ENCODE measurements around the gene DNAJC9.
"Not testable (repeated sequence)": the region's sequence is repeated elsewhere in the genome, so short reads cannot be mapped to it uniquely, and the experiment has no call there.

Gene DNAJC9

GRCh38 chr10:73246646-73247508 lies at the start of gene DNAJC9:
TSS of gene DNAJC9 (minus strand) at chr10:73247255. CDS start at chr10:73247189, 66 bp downstream.
- peak; percentile 98 for DNase-seq (ENCODE audit: low spot score)

DNA sequence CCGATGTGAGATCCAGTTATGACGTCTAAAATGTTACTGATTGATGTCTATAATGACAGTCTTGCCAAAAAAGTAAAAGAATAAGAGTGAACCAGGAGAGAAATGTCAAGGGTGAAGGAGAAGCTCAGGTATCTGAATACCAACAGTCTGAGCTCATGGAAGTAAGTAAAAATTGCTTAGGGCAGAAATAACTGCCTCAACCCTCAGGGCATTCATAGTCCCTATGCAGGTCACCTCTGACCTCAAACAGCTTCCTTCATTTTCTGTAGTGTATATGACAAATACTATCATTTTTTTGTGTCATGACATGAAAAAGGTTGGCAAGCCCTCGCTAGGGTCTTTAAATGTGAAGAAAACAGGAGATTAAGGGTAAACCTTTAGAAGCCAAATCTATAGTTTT lies 46.4 kb upstream of the DNAJC9 start:
- no peak for DNase-seq (ENCODE audit: low spot score)

DNA sequence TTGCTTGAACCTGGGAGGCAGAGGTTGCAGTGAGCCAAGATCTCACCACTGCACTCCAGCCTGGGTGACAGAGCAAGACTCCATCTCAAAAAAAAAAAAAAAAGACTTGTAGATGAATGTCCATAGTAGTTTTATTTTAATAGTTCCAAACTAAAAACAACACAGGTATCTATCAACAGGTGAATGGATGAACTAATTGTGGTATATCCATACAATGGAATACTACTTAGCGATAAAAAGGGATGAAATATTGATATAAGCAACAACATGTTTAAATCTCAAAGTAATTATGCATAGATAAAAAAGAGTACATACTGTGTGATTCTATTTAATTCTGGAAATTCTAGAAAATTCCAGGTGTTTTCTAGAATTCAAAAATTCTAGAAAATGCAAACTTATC lies 42.9 kb upstream of the DNAJC9 start:
- DNase-seq (ENCODE audit: low spot score) = no peak

DNA sequence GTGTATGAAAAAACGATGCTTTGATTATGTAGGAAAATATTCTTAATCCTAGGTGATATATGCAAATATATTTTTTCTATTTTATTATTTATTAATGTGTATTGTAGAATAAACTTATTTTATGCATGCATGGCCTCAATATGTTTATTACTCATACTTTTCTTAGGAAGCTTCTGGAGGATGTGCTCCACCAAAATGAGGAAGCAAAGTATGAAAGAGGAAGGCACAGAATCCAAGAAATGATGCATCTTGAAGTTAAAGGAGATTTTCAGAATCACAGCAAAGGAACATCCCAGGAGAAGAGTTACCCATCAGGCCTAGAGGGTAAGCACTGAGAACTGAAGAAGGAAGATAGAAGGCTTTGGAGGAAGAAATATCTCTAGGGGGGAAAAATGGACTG lies 40.4 kb upstream of the DNAJC9 start:
- no peak for DNase-seq (ENCODE audit: low spot score)

GRCh38 chr10:73281097-73281496 lies 34.0 kb upstream of the DNAJC9 start:
- no peak for DNase-seq (ENCODE audit: low spot score)

GRCh38 chr10:73264423-73264822 lies 17.4 kb upstream of the DNAJC9 start:
- DNase-seq (ENCODE audit: low spot score) = no peak

DNA sequence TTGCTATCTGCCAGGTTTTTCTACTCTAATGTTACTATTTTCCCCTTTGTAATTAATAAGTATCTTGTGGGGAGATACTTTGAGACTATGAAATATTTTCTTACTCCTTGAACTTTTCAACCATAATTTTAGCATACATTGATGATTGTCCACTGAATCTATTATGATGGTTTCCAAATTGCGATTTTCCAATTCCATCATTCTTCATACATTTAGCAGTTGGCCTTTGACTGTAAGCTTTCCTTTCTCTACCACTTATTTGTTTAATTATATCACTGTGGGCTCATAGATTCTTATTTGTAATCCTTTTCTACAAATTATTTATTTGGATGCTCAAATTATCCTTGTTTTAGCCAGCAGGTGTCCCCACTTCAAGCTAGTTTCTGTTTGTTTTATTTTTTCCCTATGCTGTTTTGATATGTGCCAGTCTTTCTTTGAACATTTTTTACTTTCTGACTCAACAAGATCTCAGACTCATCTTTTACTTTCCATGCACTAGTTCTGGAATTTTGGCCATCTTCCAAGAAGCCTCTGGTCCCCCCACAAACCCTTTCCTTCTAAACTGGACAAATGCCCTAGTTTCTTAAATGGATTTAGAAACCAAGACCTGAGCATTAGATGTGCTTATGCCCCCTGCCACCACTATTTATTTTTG lies 16.8 kb upstream of the DNAJC9 start:
- DNase-seq (ENCODE audit: low spot score) = no peak

- DNase-seq (ENCODE audit: low spot score) = no peak
Measured at GRCh38 chr10:73262880-73263555, 16.0 kb upstream of the DNAJC9 start.

DNA sequence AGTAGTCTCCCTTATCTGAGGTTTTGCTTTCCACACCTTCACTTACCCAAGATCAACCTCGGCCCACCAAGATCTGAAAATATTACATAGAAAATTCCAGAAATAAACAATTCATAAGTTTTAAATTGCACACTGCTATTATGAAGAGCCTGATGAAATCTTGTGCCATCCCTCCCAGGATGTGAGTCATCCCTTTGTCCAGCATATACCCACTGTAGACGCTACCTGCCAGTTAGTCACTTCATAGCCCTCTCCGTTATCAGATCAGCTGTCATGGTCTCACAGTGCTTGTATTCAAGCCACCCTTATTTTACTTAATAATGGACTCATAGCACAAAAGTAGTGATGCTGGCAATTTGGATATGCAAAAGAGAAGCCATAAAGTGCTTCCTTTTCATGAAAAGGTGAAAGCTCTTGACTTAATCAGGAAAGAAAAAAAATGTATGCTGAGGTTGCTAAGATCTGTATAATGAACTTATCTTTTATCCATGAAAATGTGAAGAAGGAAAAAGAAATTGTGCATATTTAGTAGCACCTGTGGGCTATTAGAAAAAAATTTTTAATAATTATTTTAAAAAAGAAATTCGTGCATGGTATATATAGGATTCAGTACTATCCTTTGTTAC lies 15.2 kb upstream of the DNAJC9 start:
- DNase-seq (ENCODE audit: low spot score) = no peak

DNA sequence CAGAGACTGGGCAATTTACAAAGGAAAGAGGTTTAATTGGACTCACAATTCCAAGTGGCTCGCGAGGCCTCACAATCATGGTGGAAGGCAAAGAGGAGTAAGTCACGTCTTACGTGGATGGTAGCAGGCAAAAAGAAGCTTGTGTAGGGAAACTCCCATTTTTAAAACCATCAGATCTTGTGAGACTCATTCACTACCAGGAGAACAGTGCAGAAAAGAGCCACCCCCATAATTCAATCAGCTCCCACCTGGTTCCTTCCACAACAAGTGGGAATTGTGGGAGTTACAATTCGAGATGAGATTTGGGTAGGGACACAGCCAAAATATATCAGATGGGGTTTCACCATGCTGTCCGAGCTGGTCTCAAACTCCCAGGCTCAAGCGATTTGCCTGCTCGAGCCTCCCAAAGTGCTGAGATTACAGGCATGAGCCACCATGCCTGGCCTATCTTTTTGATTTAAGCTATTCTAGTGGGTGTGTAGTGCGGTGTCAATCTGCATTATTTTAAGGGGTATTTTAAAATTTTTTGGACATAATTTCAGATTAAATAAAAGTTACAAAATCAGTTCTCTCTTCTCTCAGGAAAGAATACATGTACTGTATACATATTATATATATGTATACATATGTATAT lies 14.4 kb upstream of the DNAJC9 start:
- no peak for DNase-seq (ENCODE audit: low spot score)

DNA sequence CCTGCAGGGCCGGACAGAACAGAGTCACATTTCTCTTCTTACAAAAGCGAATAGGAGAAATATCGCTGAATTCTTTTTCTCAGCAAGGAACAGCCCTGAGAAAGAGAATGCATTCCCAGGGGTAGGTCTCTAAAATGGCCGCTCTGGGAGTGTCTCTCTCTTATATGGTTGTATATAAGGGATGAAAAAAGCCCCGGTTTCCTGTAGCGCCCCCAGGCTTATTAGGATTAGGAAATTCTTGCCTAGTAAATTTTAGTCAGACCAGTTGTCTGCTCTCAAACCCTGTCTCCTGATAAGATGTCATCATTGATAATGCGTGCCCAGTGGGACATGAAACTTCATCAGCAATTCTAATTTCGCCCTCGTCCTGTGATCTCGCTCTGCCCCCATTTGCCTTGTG lies 11.6 kb upstream of the DNAJC9 start:
- DNase-seq (ENCODE audit: low spot score) = not testable (repeated sequence)

GRCh38 chr10:73253225-73253555 lies 6.1 kb upstream of the DNAJC9 start:
- DNase-seq (ENCODE audit: low spot score) = no peak

- peak; percentile 91 for DNase-seq (ENCODE audit: low spot score)
Measured at GRCh38 chr10:73252445-73253224, 5.6 kb upstream of the DNAJC9 start, which contains the start of gene MRPS16. TSS of gene MRPS16 (minus strand) at chr10:73252644. CDS start at chr10:73252482, 162 bp downstream.

DNA sequence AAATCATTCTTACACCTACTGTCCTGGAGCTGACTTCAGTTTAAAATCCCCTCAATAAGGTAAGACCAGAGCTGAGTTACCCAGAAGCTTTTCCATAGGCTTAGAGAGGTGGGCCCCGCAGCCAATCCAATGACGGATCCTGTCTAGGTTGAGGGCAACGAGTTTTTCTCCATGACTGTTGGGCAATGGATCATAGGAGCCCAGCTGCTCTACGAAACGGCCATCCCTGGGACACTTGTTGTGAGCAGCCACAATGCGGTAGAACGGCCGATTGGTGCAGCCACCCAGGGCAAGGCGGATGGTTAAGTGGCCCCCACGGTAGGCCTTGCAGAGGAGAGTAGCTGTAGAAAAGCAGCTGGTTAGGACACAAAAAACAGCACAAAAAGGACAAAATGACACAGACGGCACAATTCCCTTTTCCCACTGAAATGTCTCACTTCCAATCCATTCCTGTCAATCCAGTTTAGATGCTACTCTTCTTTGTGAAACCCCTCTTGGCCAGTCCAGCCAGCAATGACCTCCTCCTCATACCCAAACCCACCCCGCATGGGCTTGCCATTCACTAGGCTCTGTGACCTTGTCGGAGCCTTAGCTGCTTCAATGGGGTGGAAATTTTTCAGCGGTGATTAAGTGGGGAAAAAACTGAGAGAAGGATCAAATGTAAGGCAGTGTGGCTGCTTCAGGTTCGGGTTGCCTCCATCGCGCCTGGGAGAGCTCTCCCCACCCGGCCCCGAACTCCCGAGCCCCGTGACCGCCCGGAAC lies 4.8 kb upstream of the DNAJC9 start:
- no peak for DNase-seq (ENCODE audit: low spot score)

DNA sequence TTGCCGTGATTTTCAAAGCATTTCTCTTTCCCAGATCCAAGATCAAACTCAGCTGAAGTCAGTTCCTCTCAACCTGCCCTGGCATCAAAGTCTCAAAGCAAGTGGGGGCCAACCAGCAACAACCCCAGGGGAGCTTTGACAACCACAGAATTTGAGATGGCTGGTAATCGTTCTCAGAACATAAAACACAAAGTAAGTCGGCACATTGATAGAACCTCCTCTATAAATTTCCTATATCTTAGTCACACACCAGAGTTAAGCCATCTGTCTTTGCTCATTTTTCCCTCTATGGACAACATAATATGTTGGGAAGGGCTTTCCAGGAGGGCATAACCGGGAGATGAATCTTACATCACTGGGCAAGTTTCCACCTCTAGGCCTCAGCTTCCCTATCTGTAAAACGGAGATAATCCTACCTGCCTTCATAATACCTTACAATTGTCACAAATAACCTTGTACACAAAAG lies 1.2 kb upstream of the DNAJC9 start:
- no peak for DNase-seq (ENCODE audit: low spot score)

- no peak for DNase-seq (ENCODE audit: low spot score)
Measured at GRCh38 chr10:73247509-73248258, 629 bp upstream of the DNAJC9 start.

DNA sequence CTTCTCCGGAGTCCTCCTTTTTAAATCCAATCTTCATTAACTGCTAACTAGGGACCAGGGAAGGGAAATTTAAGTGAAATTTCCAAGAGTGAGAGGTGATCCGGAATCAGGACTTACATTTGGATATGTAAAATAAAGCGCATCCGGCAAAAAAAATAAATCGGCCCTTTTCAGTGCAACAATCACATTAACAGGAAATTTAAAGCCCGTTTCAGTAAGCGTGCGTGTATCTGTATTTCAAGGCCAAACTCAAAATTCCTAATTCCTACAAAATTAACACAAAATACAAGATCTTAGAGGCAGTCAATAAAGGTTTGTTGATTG lies 771 bp downstream of the DNAJC9 start:
- no peak for DNase-seq (ENCODE audit: low spot score)

- DNase-seq (ENCODE audit: low spot score) = no peak
Measured at GRCh38 chr10:73244866-73245477, 2.1 kb downstream of the DNAJC9 start.

DNA sequence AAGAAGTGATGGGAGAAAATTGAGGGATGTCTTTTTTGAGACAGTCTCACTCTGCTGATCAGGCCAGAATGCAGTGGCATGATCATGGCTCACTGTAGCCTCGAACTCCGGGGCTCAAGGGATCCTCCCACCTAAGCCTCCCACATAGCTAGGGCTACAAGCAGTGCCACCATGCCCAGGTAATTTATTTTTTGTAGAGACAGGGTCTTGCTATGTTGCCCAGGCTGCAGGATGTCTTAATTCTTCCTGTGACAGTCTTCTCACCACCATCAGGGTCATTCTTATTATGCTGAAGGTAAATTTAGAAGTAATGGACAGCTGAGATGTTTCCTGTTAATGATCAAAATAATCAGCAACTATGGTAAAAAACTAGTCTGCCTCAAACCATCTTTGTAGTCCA lies 7.1 kb downstream of the DNAJC9 start:
- no peak for DNase-seq (ENCODE audit: low spot score)
